ENCODE data around the gene RNF217.

The RNF217 gene

GRCh38 chr6:124926435-124926834 lies 35.8 kb upstream of the RNF217 start:
- Histone ChIP-seq H3K9me3 (ENCODE audit: control insufficient read depth, low read length) (no peaks in the 10 kb centered on the region), H3K4me3 (ENCODE audit: low read depth, low read length) (no peak overlapping the region), H3K4me1 (no peaks in the 10 kb centered on the region), H2AFZ (no peak overlapping the region), H3K27me3 (ENCODE audit: control insufficient read depth, insufficient read depth, low read length) (no peaks in the 10 kb centered on the region), H3K79me2 (no peaks in the 10 kb centered on the region), H3K9ac (no peak overlapping the region), H3K4me2 (ENCODE audit: low read length) (no peak overlapping the region), H3K27ac (no peak overlapping the region), H3K36me3 (ENCODE audit: control insufficient read depth, insufficient read depth, low read length) (no peaks in the 10 kb centered on the region)
- TF ChIP-seq CTCF (IDR thresholded peaks at IDR 0.05), result no peak

DNA sequence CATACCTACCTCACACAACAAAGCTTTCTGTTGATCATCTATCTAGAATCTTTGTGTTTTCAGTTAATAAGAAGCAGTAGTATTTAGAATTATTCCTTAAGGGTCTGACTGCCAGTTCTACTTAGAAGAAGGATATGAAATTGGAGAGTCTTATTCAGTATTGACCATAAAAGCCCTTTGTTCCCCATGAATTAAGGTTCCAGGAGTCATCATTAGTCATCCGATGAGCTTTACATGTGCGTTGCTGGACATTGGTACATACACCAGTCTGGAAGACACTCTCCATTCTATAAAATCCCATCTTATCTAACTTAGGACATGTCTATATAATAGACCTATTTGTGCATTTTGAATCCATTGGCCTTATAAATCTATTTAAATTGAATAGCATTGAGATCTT lies 34.4 kb upstream of the RNF217 start:
- H3K4me2 ChIP-seq (ENCODE audit: low read length), result no peak overlapping the region
- H3K4me1 ChIP-seq, result no peaks in the 10 kb centered on the region
- H2AFZ ChIP-seq, result no peak overlapping the region
- H3K27ac ChIP-seq, result no peak overlapping the region
- H3K4me3 ChIP-seq (ENCODE audit: low read depth, low read length), result no peak overlapping the region
- no peaks in the 10 kb centered on the region for H3K79me2 ChIP-seq
- H3K36me3 ChIP-seq (ENCODE audit: control insufficient read depth, insufficient read depth, low read length), result no peaks in the 10 kb centered on the region
- no peaks in the 10 kb centered on the region for H3K9me3 ChIP-seq (ENCODE audit: control insufficient read depth, low read length)
- no peak for TF ChIP-seq CTCF (IDR thresholded peaks at IDR 0.05)
- no peaks in the 10 kb centered on the region for H3K27me3 ChIP-seq (ENCODE audit: control insufficient read depth, insufficient read depth, low read length)
- H3K9ac ChIP-seq, result no peak overlapping the region

DNA sequence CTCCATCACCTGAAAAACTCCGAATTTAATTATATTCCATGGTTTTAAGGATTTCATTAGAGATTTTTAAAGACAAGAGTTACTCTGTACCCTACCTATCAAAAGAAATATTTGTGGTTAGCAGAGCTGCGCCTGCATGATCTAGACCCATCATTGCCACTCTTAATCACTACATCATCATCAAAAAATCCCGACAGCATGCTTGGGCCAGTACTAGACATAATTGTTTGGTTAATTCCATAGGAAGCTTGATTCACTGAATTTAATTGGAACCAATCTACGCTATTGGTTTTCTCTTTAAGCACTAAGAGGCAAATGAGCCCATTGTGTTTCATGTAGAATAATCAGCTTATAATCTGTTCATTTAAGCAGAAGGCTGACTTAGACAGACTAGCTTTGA lies 33.4 kb upstream of the RNF217 start:
- H2AFZ ChIP-seq, result no peak overlapping the region
- no peaks in the 10 kb centered on the region for H3K27me3 ChIP-seq (ENCODE audit: control insufficient read depth, insufficient read depth, low read length)
- TF ChIP-seq CTCF (IDR thresholded peaks at IDR 0.05), result no peak
- no peaks in the 10 kb centered on the region for H3K9me3 ChIP-seq (ENCODE audit: control insufficient read depth, low read length)
- H3K4me2 ChIP-seq (ENCODE audit: low read length), result no peak overlapping the region
- H3K4me3 ChIP-seq (ENCODE audit: low read depth, low read length), result no peak overlapping the region
- no peaks in the 10 kb centered on the region for H3K4me1 ChIP-seq
- no peaks in the 10 kb centered on the region for H3K36me3 ChIP-seq (ENCODE audit: control insufficient read depth, insufficient read depth, low read length)
- H3K27ac ChIP-seq, result no peak overlapping the region
- no peaks in the 10 kb centered on the region for H3K79me2 ChIP-seq
- no peak overlapping the region for H3K9ac ChIP-seq

- H3K27ac ChIP-seq, result no peak overlapping the region
- no peak for TF ChIP-seq CTCF (IDR thresholded peaks at IDR 0.05)
- H3K4me3 ChIP-seq (ENCODE audit: low read depth, low read length), result no peak overlapping the region
Observed at GRCh38 chr6:124937645-124938044, 24.6 kb upstream of the RNF217 start.

GRCh38 chr6:124941259-124941658 lies 21.0 kb upstream of the RNF217 start:
- no peak overlapping the region for H2AFZ ChIP-seq
- H3K9me3 ChIP-seq (ENCODE audit: control insufficient read depth, low read length), result no peaks in the 10 kb centered on the region
- H3K27ac ChIP-seq, result no peak overlapping the region
- no peak overlapping the region for H3K4me2 ChIP-seq (ENCODE audit: low read length)
- H3K79me2 ChIP-seq, result no peaks in the 10 kb centered on the region
- no peak for TF ChIP-seq CTCF (IDR thresholded peaks at IDR 0.05)
- H3K9ac ChIP-seq, result no peak overlapping the region
- H3K4me1 ChIP-seq, result no peaks in the 10 kb centered on the region
- H3K36me3 ChIP-seq (ENCODE audit: control insufficient read depth, insufficient read depth, low read length), result no peaks in the 10 kb centered on the region
- no peak overlapping the region for H3K4me3 ChIP-seq (ENCODE audit: low read depth, low read length)
- H3K27me3 ChIP-seq (ENCODE audit: control insufficient read depth, insufficient read depth, low read length), result no peaks in the 10 kb centered on the region

More at GRCh38 chr6:124937645-124938044, 24.6 kb upstream of the RNF217 start:
- no peaks in the 10 kb centered on the region for H3K36me3 ChIP-seq (ENCODE audit: control insufficient read depth, insufficient read depth, low read length)
- no peak overlapping the region for H3K9ac ChIP-seq
- H3K9me3 ChIP-seq (ENCODE audit: control insufficient read depth, low read length), result no peaks in the 10 kb centered on the region
- H3K27me3 ChIP-seq (ENCODE audit: control insufficient read depth, insufficient read depth, low read length), result no peaks in the 10 kb centered on the region
- H3K4me2 ChIP-seq (ENCODE audit: low read length), result no peak overlapping the region
- no peaks in the 10 kb centered on the region for H3K79me2 ChIP-seq
- no peak overlapping the region for H2AFZ ChIP-seq
- H3K4me1 ChIP-seq, result no peaks in the 10 kb centered on the region
